GM19035 (cell line): ENCODE measurements around the gene OR4N2.
"Not testable (repeated sequence)": the region's sequence is repeated elsewhere in the genome, so short reads cannot be mapped to it uniquely, and the experiment has no call there.

Experiments
- ATAC-seq: cut with Tn5 transposase; IDR thresholded peaks from one replicate; pipeline ENCODE4 v1.9.1; 2021; ENCODE audit not compliant: unreplicated experiment

Gene OR4N2

GRCh38 chr14:19828314-19828713 lies 24.7 kb downstream of the OR4N2 start:
- no peak for ATAC-seq

GRCh38 chr14:19834203-19834848 lies 30.8 kb downstream of the OR4N2 start:
- ATAC-seq, result not testable (repeated sequence)

GRCh38 chr14:19838433-19838832 lies 34.9 kb downstream of the OR4N2 start:
- ATAC-seq, result no peak

GRCh38 chr14:19851365-19851764 lies 47.8 kb downstream of the OR4N2 start:
- no peak for ATAC-seq

- ATAC-seq, result not testable (repeated sequence)
Measured at GRCh38 chr14:19866061-19866669, 62.6 kb downstream of the OR4N2 start.

- no peak for ATAC-seq
Measured at GRCh38 chr14:19873178-19873577, 69.6 kb downstream of the OR4N2 start.

- ATAC-seq, result no peak
Measured at GRCh38 chr14:19874842-19875241, 71.3 kb downstream of the OR4N2 start, which contains the start of gene OR4K2. Gene OR4K2, plus strand, starts transcription at chr14:19875142. Its CDS starts 1,126 bp downstream, at chr14:19876268.

GRCh38 chr14:19878029-19878642 lies 74.6 kb downstream of the OR4N2 start:
- no peak for ATAC-seq
